SKM-1 treated with dmso at 0.1 percent for 144 hours (cell line): ENCODE measurements around the gene SZT2.
A peak's percentile ranks its signal among the peaks of the same experiment; 100 is the strongest.

Experiments
- DNase-seq: peaks from one replicate; lab custom pipeline; 2025; ENCODE audit not compliant: unreplicated experiment; lab: John Stamatoyannopoulos, UW

The SZT2 gene

DNA sequence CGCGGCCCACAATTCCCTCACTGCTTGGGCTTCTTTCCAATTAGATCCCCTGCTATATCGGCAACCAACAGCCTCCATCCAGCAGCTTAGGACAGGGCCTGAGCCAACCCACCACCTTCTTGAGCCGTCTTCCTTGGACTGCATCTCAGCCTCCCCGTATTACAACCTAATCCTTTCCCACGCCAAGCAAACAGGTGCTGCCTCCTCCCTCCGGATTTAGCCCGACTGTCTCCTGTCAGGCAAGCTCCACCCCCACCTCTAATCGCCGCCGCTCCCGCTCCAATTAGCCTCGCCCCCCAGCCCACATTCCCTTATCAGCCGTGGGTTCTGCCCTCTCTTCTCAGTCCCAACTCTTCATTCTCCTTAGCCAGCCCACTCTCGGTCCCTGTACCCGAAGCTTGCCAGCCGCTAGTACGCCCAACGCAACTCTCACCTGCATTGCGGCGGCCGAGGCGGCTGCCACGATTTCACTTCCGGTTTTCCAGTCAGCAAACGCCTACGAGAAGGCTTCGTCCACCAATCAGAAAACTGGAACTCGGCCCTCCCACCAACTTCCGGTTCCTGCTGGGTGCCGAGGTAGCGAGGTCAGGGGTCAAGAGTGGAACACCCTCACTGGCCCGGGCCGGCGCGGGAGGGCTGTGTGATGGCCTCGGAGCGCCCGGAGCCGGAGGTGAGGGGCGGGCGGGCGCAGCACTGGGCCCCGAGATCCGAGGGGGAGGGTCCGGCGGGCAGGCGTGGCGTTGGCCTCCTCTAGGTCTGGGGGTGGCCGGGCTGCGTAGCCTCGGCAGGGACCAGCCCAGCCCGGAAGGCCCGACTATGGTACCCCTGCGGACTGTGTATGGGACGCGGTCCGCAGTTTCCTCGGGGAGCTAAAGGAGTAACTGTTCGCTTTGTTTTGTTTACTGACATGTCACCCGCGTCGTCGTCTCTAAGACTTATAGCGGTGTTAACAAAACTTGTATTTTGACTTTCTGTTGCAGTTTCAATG, at the start of gene SZT2, which contains the start of gene MED8:
SZT2 (plus strand) TSS at position 574 of the 988 bp plus-strand sequence; CDS start at position 644, 70 bp downstream.
MED8 (minus strand) TSS at position 475 of the 988 bp plus-strand sequence; CDS start at position 439, 36 bp downstream.
- DNase-seq, result peak; percentile 91

DNA sequence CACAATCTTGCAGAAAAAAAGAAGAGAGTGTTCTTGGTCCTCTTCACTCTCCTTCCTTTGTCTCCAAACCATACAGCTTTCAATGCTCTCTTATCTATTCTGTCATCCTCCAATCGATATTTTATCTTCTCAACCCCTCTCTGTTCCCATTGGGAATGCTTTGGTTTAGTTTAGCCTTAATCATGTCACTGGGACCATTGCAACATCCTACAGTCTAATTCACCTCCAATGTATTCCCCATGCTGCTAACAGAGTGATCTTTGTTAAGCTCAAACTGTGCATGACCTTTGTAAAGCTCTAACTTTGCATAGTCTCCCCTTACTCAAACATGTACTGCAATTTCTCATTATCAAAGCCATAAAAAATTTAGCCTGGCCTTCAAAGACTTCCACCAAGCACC, 49.1 kb upstream of the SZT2 start:
- no peak for DNase-seq

DNA sequence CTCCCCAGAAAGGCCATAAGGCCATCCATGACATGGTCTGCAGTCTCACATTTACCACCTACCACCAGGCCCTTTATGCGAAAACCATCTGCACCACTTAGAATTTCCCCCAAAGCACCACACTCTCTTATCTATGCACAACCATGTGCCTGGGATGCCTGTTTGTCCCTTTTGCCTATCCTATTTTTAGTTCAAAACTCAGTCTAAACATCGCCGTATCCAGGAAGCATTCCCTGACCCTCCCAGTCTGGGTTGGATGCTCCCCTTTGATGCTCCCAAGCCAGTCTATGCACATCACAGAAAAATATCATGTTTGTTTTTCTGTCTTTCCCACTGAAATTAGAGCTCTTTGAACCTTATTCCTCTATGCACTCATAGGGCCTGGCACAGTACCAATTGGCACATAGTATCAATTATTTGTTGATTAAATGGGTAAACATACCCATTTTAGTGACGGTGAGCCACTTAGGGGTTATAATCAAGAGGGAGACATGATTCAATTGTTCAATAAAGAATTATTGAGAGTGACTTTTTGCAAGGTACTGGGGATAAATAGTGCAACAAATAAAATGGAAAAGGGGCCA, 45.3 kb upstream of the SZT2 start:
- DNase-seq, result no peak

DNA sequence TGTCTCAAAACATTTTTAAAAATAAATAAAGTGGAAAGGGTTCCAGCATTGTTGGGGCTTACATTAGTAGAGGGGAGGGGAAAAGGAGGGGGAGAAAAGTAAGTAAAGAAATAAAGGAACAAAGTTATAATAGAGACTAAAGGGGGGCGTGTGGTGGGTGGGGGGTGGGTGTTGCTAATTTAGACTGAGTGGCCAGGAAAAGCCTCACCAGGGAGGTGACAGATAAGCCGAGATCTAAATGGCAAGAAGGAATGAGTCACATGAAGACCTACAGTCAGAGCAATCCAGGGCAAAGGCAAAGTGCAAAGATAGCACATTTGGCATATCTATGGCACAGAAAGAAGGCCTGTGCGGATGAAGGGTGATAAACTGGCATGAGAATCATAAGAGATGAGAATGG, 44.6 kb upstream of the SZT2 start:
- DNase-seq, result no peak

DNA sequence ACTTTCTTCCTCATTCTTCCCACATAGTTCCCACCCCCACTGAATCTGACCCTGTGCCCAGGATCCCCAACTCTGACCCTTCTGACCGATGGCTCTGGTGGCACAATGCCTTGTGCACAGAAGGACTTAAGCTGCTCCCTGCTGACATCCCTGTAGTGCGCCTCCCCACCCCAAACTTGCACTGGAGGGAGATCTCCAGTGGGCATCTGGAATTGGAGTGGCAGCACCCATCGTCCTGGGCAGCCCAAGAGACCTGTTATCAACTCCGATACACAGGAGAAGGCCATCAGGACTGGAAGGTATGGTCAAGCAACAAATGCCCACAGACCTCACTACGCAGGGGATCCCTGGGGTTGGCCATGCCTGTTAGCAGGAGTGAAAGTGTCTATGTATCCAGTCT, 43.1 kb upstream of the SZT2 start:
- DNase-seq, result no peak

DNA sequence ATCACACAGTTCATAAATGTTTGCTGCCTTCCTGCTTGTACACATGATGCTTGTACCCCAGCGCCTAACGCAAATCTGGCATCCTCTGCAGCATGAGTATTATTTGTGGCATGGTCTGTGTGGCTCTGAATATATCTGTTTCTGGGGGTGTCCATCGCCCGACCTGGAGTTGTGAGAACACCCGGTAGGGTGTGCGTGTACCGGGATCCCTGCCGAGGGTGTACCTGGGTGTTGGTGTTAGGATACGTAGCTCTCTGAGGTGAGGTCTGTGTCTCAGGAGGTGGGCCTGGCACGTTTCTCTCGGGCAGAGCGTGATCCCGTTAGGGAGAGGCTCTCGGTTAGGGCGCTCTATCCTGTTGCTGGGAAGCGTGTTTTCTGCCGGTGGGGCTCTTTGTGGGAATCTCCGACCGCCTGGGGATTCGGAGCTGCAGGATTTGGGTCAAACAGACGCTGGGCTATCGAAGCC, 41.3 kb upstream of the SZT2 start:
- no peak for DNase-seq

DNA sequence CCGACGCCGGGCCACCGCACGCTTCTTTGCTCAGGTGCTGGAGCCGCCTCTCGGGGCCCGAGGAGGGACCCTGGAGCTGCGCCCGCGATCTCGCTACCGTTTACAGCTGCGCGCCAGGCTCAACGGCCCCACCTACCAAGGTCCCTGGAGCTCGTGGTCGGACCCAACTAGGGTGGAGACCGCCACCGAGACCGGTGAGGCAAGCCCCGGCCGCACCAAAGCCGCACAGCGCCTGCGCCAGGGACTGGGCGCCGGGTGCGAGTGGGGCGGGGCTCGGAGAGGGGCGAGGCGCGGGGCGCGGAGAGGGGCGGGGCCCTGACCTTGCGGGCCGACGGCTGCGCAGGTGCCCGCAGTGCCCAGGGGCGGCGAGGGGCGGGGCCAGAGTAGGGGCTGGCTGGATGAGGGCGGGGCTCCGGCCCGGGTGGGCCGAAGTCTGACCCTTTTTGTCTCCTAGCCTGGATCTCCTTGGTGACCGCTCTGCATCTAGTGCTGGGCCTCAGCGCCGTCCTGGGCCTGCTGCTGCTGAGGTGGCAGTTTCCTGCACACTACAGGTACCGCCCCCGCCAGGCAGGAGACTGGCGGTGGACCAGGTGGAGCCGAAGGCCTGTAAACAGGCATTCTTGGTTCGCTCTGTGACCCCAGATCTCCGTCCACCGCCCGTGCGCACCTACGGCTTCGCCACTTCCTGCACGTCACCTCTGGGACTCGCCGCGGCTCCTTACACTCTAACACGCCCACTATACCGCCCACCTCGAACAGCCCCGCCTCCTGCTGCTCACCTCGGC, 40.7 kb upstream of the SZT2 start:
- DNase-seq, result no peak

DNA sequence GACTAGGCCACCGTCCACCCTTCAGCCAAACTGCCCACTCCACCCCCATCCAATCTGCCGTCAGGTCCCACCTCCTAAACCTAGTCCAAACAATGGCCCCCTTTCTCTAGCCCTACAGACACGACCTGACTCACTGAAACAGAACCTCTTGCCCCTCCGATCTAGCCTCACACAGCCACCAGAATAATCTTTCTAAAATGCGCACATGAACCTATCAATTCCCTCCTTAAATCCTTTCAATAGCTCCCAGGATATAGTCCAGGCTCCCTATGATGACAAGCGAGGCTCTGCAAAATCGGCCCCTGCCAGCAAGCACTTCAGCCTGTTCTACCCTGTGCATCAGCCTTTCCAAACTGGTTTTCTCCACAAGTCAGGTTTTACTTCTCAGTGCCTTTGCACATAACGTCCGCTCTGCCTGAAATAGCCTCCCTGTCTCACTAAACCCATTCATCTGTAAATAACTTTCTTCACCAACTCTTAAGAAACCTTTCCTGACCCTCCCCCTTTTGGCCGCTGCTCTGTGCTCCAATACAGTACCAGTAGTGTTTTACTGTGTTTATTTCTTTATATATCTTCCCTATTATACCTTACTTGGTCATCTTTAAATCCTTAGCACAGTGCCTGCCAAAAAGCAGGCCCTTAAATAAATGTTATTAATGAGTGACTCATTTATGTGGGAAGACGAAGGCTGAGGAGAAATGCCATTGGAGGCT, 39.9 kb upstream of the SZT2 start:
- DNase-seq, result peak; percentile 83

DNA sequence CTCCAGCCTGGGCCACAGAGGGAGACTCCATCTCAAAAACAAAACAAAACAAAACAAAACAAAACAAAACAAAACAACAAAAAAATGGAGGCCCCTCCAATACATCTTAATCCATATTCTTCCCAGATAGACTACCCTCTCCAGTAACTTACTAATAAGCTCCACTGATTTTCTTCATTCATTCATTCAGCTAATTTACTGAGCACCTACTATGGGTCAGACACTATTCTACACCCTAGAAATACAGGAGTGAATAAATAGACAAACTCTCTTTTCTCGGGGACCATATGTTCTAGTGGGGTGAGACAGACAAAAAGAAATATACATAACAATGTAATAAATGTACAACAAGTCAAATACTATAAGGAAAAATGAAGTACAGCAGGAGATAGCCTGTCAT, 38.7 kb upstream of the SZT2 start:
- no peak for DNase-seq

DNA sequence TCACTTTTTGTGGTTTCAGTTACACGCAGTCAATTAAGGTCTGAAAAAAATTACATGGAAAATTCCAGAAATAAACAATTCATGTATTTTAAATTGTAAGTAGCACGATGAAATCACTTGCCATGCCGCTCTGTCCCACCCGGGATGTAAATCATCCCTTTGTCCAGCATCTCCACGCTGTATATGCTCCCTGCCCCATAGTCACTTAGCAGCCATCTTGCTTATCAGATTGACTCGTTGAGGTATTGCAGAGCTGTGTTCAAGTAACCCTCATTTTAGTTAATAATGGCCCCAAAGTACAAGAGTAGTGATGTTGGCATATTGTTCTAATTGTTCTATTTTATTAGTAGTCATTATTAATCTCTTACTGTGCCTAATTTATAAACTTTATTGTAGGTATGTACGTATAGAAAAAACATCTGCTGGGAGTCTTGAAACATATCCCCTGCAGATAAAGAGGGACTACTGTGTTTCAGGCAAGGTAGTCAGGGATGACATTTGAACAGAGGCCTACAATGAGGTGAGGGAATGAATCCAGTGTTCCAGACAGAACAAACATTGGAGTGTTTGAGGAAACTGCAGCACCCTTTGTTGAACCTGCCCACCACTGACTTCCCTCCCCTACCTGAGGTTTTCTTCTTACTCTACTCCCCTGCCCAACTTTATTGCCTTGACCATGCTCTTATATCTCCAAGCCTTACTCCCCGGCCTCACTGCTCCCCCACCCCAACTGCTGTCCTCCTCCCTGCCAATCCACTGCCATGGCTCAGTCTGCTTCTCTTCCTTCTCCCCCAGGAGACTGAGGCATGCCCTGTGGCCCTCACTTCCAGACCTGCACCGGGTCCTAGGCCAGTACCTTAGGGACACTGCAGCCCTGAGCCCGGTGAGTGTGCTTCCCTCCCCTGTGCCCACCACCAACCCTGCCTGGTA, 38.0 kb upstream of the SZT2 start:
- DNase-seq, result no peak

DNA sequence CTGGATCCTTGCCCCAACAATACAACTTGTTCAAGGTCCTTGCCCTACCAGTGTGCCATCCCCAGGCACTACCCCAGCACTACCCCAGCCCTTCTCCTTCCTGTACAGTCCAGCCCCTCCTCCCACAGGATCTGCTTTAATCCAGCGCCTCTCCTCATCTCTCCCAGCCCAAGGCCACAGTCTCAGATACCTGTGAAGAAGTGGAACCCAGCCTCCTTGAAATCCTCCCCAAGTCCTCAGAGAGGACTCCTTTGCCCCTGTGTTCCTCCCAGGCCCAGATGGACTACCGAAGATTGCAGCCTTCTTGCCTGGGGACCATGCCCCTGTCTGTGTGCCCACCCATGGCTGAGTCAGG, 37.4 kb upstream of the SZT2 start:
- DNase-seq, result no peak

DNA sequence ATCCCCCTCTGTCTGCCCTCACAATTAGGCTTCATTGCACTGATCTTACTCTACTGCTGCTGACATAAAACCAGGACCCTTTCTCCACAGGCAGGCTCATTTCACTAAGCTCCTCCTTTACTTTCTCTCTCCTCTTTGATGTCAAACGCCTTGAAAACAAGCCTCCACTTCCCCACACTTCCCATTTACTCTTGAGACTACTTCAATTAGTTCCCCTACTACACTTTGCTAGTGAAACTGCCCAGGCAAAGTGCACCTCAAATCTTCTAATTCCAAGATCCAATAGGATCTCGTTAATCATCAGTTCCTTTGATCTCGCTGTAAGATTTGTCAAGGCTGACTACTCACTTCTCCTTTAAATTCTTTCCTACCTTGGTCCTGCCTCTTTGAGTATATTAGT, 36.8 kb upstream of the SZT2 start:
- peak; percentile 14 for DNase-seq

DNA sequence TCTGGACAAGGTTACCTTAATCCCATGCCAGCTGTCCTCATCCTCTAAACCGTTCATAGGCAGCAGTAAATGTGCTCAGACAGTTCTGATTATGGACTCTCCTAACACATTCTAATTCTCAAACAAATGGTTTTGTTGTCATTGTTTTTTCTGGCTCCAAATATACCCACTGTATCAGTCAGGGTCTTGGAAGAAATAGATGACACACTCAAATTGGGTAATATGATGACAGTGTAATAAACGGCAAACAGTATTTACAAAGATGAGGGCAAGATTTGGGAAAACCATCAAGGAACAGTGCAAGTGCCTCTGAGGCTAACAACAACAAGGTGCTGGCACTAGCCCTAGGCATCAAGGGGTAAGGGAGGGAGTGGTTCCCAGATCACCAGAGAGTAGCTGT, 35.2 kb upstream of the SZT2 start:
- DNase-seq, result no peak

DNA sequence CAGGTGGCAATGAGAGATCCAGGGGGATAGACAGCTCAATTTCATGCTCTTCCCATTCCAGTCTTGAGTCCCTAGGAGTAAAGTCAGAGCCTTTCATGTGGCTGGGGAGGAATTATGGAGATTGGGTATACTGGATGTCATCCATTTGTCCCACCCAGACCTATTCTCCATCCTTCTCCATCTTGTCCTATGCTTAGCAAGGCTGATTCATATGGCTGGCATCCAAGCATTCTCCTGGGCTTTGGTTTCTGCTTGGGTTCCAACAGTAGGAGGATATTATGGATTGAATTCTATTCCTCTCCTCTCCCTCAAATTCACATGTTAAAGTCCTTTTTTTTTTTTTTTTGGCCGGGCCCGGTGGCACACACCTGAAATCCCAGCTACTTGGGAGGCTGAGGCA, 34.8 kb upstream of the SZT2 start:
- no peak for DNase-seq

DNA sequence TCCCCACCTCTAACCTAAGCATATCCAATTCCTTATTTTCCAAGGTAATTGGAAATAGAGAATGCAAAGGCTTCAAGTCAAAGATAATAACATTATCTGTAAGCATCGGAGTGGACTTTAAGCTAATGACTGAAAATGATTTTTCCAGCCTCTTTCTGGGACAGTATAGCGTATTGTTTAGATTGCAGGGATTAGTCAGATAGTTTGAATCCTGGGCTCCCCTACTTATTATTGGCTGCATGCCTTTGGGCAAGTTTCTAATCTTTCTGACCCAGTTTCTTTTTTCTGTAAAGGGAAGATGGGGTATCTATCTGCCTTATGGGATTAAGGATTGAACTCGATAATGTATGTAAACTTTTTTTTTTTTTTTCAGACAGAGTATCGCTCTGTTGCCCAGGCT, 32.4 kb upstream of the SZT2 start:
- DNase-seq, result no peak

DNA sequence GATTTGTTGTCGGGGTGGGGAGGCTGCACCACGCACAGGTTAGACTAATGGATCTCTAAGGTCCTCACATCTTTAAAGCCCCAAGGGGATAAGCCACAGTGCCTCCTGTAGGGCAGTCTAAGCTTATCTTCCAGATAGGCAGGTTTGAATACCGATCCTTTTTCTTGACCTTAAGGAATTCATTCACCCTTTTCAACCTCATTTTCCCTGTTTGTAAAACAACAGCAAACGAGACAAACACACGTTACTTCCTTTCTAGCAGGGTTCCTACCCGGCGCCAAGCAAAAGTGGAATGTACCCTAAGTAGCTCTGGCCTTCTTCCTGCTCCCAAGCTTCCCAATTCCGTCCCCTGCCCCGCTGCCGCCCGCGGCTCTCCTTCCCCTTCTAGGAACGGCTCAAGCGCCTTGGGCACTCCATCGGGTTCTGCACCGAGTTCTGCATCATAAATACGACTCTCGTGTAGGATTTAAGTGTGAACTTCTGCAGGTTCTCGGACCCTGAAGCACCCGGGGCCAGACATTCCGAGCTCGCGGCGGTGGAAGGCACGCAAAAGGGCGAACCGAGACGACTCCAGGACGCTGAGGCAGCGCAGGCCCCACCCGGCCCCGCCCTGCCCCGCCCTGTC, 31.5 kb upstream of the SZT2 start:
- DNase-seq, result peak; percentile 56

DNA sequence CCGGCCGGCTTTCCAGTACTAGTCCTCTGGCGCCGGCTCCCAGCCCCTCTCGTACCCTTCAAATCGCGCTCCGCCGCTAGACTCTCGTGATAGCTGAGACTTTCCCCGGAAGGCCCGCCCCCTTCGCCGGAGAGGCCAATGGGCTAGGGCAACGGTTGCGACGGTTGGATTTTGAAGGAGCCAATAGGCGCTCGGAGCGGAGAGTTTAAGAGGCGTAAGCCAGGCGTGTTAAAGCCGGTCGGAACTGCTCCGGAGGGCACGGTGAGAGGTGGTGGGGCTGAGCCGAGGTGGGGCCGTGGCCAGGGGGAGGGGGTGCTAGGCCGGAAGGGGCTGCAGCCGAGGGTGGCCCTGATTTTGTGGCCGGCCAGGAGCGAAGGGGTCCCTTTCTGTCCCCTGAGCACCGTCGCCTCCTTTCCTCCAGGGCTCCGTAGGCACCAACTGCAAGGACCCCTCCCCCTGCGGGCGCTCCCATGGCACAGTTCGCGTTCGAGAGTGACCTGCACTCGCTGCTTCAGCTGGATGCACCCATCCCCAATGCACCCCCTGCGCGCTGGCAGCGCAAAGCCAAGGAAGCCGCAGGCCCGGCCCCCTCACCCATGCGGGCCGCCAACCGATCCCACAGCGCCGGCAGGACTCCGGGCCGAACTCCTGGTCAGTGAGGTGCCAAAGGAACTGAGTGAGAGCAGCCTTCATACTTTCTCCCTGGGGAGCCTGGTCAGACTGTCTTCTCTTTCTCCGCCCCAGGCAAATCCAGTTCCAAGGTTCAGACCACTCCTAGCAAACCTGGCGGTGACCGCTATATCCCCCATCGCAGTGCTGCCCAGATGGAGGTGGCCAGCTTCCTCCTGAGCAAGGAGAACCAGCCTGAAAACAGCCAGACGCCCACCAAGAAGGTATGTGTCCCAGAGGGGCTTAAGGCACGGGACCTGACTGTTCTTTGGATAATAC, 30.7 kb upstream of the SZT2 start, which contains the start of gene CDC20:
CDC20 (plus strand) TSS at position 236 of the 948 bp plus-strand sequence; CDS start at position 471, 235 bp downstream.
- peak; percentile 97 for DNase-seq

DNA sequence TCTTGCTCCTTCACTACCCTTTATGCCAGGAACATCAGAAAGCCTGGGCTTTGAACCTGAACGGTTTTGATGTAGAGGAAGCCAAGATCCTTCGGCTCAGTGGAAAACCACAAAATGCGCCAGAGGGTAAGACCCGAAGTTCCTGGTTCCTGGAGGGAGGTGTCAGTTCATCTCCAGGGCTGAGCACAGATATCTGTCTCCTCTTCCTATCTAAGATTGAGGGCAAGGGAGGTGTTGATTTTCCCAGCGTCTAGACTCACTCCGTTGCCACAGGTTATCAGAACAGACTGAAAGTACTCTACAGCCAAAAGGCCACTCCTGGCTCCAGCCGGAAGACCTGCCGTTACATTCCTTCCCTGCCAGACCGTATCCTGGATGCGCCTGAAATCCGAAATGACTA, 30.0 kb upstream of the SZT2 start:
- DNase-seq, result no peak
